ENCODE results near the gene ZBTB18. TPM values are rescaled to one million over a fixed set of nuclear protein-coding genes. Genes with fewer than 3 reads are reported as not detected.

Gene ZBTB18
- total and polyA plus RNA-seq, 2 experiments from 2014 or later, result 1.5 to 16.0 TPM

- TF ChIP-seq, protein P1, sequence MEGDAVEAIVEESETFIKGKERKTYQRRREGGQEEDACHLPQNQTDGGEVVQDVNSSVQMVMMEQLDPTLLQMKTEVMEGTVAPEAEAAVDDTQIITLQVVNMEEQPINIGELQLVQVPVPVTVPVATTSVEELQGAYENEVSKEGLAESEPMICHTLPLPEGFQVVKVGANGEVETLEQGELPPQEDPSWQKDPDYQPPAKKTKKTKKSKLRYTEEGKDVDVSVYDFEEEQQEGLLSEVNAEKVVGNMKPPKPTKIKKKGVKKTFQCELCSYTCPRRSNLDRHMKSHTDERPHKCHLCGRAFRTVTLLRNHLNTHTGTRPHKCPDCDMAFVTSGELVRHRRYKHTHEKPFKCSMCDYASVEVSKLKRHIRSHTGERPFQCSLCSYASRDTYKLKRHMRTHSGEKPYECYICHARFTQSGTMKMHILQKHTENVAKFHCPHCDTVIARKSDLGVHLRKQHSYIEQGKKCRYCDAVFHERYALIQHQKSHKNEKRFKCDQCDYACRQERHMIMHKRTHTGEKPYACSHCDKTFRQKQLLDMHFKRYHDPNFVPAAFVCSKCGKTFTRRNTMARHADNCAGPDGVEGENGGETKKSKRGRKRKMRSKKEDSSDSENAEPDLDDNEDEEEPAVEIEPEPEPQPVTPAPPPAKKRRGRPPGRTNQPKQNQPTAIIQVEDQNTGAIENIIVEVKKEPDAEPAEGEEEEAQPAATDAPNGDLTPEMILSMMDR (IDR thresholded peaks at IDR 0.05; ENCODE audit: low read depth, low read length), result no peak
- DNase-seq (ENCODE audit: low read depth in 1 of 2, low spot score in 1 of 2), result peak in 1 of 2 donors; percentile 45
- peak overlapping the region; percentile 93 for H3K27ac ChIP-seq
- H3K4me1 ChIP-seq (ENCODE audit: low read depth), result peaks cover 33% of the 10 kb centered on the region
- no peaks in the 10 kb centered on the region for H3K9me3 ChIP-seq (ENCODE audit: low read depth)
- H3K27me3 ChIP-seq, result peaks cover 2% of the 10 kb centered on the region
- H3K4me3 ChIP-seq, result peak overlapping the region; percentile 76
- no peaks in the 10 kb centered on the region for H3K36me3 ChIP-seq
Observed at GRCh38 chr1:244047621-244048255, 3.3 kb upstream of the ZBTB18 start.

GRCh38 chr1:244048256-244049161 is 2.6 kb upstream of the ZBTB18 start:
- TF ChIP-seq, protein P1 (IDR thresholded peaks at IDR 0.05; ENCODE audit: low read depth, low read length), result no peak
- H3K27me3 ChIP-seq, result peaks cover 2% of the 10 kb centered on the region
- peak overlapping the region; percentile 87 for H3K4me3 ChIP-seq
- H3K27ac ChIP-seq, result peak overlapping the region; percentile 92
- H3K36me3 ChIP-seq, result no peaks in the 10 kb centered on the region
- no peaks in the 10 kb centered on the region for H3K9me3 ChIP-seq (ENCODE audit: low read depth)
- peak; percentile 99 to 100 for DNase-seq (ENCODE audit: low read depth in 1 of 2, low spot score in 1 of 2)
- H3K4me1 ChIP-seq (ENCODE audit: low read depth), result peaks cover 34% of the 10 kb centered on the region

DNA sequence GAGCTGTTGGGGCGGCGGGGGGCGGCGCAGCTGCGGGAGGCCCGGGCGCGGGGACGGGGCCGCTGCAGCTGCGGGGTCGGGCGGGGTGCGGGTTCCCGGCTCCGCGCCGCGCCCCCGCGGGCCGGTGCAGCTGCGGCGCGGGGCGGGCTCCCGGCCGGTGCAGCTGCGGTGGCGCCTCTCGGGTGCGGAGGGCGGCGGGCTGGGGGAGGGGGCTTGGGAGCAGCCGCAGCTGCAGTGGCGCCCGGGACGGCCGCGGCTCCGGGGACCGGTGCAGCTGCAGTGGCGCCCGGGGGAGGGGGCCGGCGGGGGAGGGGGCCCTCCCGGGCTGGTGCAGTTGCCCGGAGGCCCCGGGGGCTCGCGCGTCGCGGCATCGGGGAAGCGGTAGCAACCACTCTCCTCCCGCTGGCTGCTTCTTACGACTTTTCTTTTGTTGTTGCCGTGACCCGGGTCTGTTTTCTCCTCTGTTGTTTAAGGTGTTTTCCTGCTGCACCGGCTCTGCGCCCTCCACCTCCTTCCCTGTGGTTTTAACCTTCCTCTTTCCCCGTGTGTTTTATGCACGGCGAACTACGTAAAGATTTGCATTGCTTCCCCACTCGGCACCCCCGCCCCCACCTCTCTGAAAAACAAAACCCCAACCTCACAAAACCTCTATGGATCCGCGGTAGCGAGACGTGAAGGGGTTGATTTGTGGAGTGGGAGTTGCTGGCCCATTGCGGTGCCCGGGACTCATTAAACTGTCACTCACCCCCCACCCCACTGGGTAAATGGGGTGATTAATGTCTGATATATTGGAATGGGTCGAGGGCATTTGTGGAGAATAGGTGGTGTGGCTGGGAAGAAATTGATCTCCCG is 1.7 kb upstream of the ZBTB18 start:
- H3K9me3 ChIP-seq (ENCODE audit: low read depth), result no peaks in the 10 kb centered on the region
- H3K27me3 ChIP-seq, result peaks cover 2% of the 10 kb centered on the region

DNA sequence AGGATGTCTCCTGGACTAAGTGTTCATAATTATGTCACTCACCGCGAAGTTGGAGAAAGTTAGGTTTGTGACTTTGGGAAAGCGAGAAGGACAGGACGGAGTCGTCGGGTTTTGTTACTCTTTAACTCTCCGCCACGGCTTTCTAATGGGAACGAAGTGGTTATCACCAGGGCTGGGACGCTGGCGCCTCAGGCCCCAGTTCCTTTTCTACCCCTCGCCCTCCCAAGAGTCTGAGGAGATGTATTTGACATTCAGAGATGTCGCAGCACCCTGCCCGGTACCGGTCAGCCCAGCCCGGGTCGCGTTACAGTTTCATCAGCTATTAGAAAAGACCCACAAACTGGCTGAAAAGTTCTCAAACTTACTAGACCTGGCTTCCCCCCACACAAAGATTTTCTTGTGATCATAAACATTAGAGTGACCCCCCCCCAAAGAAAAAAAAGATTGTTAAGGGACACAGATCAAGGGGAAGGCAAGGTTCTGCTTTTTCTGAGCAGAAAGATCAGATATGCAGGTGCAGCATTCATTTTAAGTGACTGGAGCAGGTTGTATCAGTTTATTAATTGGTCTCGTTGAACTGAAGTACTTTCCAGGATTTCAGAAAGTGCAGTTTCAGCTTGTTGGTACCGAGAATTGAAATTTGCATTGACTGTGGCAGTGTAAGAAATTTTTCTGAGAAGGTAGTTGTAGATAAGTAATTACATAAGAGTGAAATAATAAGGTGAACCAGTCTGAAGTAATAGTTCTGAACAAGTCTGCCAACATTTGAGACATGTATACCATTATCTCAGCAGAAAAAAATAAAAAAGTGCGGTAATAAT is 859 bp upstream of the ZBTB18 start:
- Histone ChIP-seq H3K27me3 (peaks cover 2% of the 10 kb centered on the region), H3K4me3 (peak overlapping the region; percentile 87), H3K27ac (no peak overlapping the region), H3K4me1 (ENCODE audit: low read depth) (peaks cover 34% of the 10 kb centered on the region), H3K9me3 (ENCODE audit: low read depth) (no peaks in the 10 kb centered on the region), H3K36me3 (peaks cover 7% of the 10 kb centered on the region)
- DNase-seq (ENCODE audit: low read depth in 1 of 2, low spot score in 1 of 2), result peak in 1 of 2 donors; percentile 46
- TF ChIP-seq, protein P1 (IDR thresholded peaks at IDR 0.05; ENCODE audit: low read depth, low read length), result no peak

More for the DNA sequence above, 1.7 kb upstream of the ZBTB18 start:
- TF ChIP-seq, protein P1 (IDR thresholded peaks at IDR 0.05; ENCODE audit: low read depth, low read length), result no peak
- H3K27ac ChIP-seq, result no peak overlapping the region
- peaks cover 34% of the 10 kb centered on the region for H3K4me1 ChIP-seq (ENCODE audit: low read depth)
- DNase-seq (ENCODE audit: low read depth in 1 of 2, low spot score in 1 of 2), result peak; percentile 18 to 66
- peak overlapping the region; percentile 87 for H3K4me3 ChIP-seq
- H3K36me3 ChIP-seq, result peaks cover under 1% of the 10 kb centered on the region

Measured in cardiac muscle cell (in vitro differentiated cells and primary cell).